ENCODE measurements around the gene C1QTNF2.
"Not testable (repeated sequence)": the region's sequence is repeated elsewhere in the genome, so short reads cannot be mapped to it uniquely, and the experiment has no call there.

The C1QTNF2 gene

GRCh38 chr5:160348080-160348479 lies 22.3 kb downstream of the C1QTNF2 start:
- in situ Hi-C loops (cut with MboI; ENCODE audit: low sequenced_read_pairs) = loop anchor here (5.0 to 10.0 kb wide), 2 partner anchors 146 to 323 kb away; no protein-coding TSS in a partner anchor

GRCh38 chr5:160347448-160347847 lies 23.0 kb downstream of the C1QTNF2 start:
- in situ Hi-C loops (cut with MboI; ENCODE audit: low sequenced_read_pairs) = loop anchor here (5.0 to 10.0 kb wide), 2 partner anchors 145 to 323 kb away; no protein-coding TSS in a partner anchor

GRCh38 chr5:160342413-160342941 lies 27.9 kb downstream of the C1QTNF2 start:
- in situ Hi-C loops (cut with MboI; ENCODE audit: low sequenced_read_pairs) = loop anchor here (10.0 kb wide), 1 partner anchor 318 kb away; no protein-coding TSS in a partner anchor

GRCh38 chr5:160341309-160341870 lies 29.0 kb downstream of the C1QTNF2 start:
- in situ Hi-C loops (cut with MboI; ENCODE audit: low sequenced_read_pairs) = loop anchor here (10.0 kb wide), 1 partner anchor 317 kb away; no protein-coding TSS in a partner anchor

GRCh38 chr5:160340513-160340912 lies 29.9 kb downstream of the C1QTNF2 start:
- in situ Hi-C loops (cut with MboI; ENCODE audit: low sequenced_read_pairs) = loop anchor here (10.0 kb wide), 1 partner anchor 316 kb away; no protein-coding TSS in a partner anchor

GRCh38 chr5:160339406-160340130 lies 30.9 kb downstream of the C1QTNF2 start:
- in situ Hi-C loops (cut with MboI; ENCODE audit: low sequenced_read_pairs) = loop anchor here (10.0 kb wide), 1 partner anchor 315 kb away; no protein-coding TSS in a partner anchor

- in situ Hi-C loops (cut with MboI; ENCODE audit: low sequenced_read_pairs) = not testable (repeated sequence)
These were observed 35.7 kb downstream of the C1QTNF2 start for GRCh38 chr5:160334716-160335115.

GRCh38 chr5:160333721-160334120 lies 36.7 kb downstream of the C1QTNF2 start:
- in situ Hi-C loops (cut with MboI; ENCODE audit: low sequenced_read_pairs) = no loop called here

- in situ Hi-C loops (cut with MboI; ENCODE audit: low sequenced_read_pairs) = no loop called here
These were observed 40.2 kb downstream of the C1QTNF2 start for GRCh38 chr5:160330212-160330611.

- in situ Hi-C loops (cut with MboI; ENCODE audit: low sequenced_read_pairs) = no loop called here
These were observed 42.6 kb downstream of the C1QTNF2 start for GRCh38 chr5:160327818-160328217.

GRCh38 chr5:160326981-160327380 lies 43.4 kb downstream of the C1QTNF2 start:
- in situ Hi-C loops (cut with MboI; ENCODE audit: low sequenced_read_pairs) = no loop called here

GRCh38 chr5:160325716-160326115 lies 44.7 kb downstream of the C1QTNF2 start:
- in situ Hi-C loops (cut with MboI; ENCODE audit: low sequenced_read_pairs) = no loop called here

- in situ Hi-C loops (cut with MboI; ENCODE audit: low sequenced_read_pairs) = no loop called here
These were observed 45.5 kb downstream of the C1QTNF2 start for GRCh38 chr5:160324886-160325285.

GRCh38 chr5:160318409-160318808 lies 52.0 kb downstream of the C1QTNF2 start:
- in situ Hi-C loops (cut with MboI; ENCODE audit: low sequenced_read_pairs) = no loop called here

GRCh38 chr5:160317434-160317833 lies 53.0 kb downstream of the C1QTNF2 start:
- in situ Hi-C loops (cut with MboI; ENCODE audit: low sequenced_read_pairs) = no loop called here

GRCh38 chr5:160315968-160316367 lies 54.5 kb downstream of the C1QTNF2 start:
- in situ Hi-C loops (cut with MboI; ENCODE audit: low sequenced_read_pairs) = no loop called here

GRCh38 chr5:160312960-160313727 lies 57.3 kb downstream of the C1QTNF2 start:
- in situ Hi-C loops (cut with MboI; ENCODE audit: low sequenced_read_pairs) = no loop called here

- in situ Hi-C loops (cut with MboI; ENCODE audit: low sequenced_read_pairs) = no loop called here
These were observed 58.1 kb downstream of the C1QTNF2 start, which contains the start of gene CCNJL for GRCh38 chr5:160312134-160312959. Gene CCNJL, minus strand, starts transcription at chr5:160312564. Its CDS starts 641 bp downstream, at chr5:160311923.

- in situ Hi-C loops (cut with MboI; ENCODE audit: low sequenced_read_pairs) = no loop called here
These were observed 58.8 kb downstream of the C1QTNF2 start for GRCh38 chr5:160311491-160312133.

All from HL-60/S4 (cell line).